GM23338 (cell line): ENCODE results near the gene KCNQ1OT1. TPM values are rescaled to one million over a fixed set of nuclear protein-coding genes. Genes with fewer than 3 reads are reported as not detected.

ENCODE experiments used
- ATAC-seq: fragments of 200-7000 bp; cut with Tn5 transposase; 3 replicates; pipeline ENCODE4 v1.9.1; 2020
- DNase-seq: peaks from one replicate; pipeline ENCODE4 v3.0.0-alpha.2; 2015; ENCODE audit warnings: low spot score
- H2AFZ ChIP-seq: fragments of 200-600 bp; sonication (generic); 2 replicates; pipeline ENCODE4 v1.8.0; 2016; ENCODE audit warnings: antibody characterized with exemption, mild to moderate bottlenecking, moderate library complexity
- H3F3A ChIP-seq: fragments of 200-600 bp; sonication (generic); replicated peaks from 2 replicates; pipeline ENCODE4 v1.8.0; 2017; ENCODE audit warnings: antibody characterized with exemption, mixed run types, low read depth
- H3K27ac ChIP-seq: fragments of 200-600 bp; sonication (generic); 2 replicates; pipeline ENCODE4 v1.6.1; 2016; ENCODE audit warnings: low read depth
- H3K27me3 ChIP-seq: fragments of 200-600 bp; sonication (generic); 2 replicates; pipeline ENCODE4 v1.8.0; 2016; ENCODE audit warnings: mild to moderate bottlenecking, mixed run types, moderate library complexity; ENCODE audit not compliant: insufficient read depth
- H3K36me3 ChIP-seq: fragments of 200-600 bp; sonication (generic); 2 replicates; pipeline ENCODE4 v1.8.0; 2016; ENCODE audit warnings: mild to moderate bottlenecking; ENCODE audit not compliant: insufficient read depth
- H3K4me1 ChIP-seq: fragments of 200-600 bp; sonication (generic); 2 replicates; pipeline ENCODE4 v1.8.0; 2016; ENCODE audit warnings: mild to moderate bottlenecking, moderate library complexity; ENCODE audit not compliant: insufficient read depth
- H3K4me2 ChIP-seq: fragments of 200-600 bp; sonication (generic); 2 replicates; pipeline ENCODE4 v1.7.1; 2017; ENCODE audit warnings: mixed run types
- H3K4me3 ChIP-seq: fragments of 200-600 bp; sonication (generic); 2 replicates; pipeline ENCODE4 v1.6.1; 2016; ENCODE audit warnings: mixed run types
- H3K79me2 ChIP-seq: fragments of 200-600 bp; sonication (generic); replicated peaks from 2 replicates; pipeline ENCODE4 v1.8.0; 2017; ENCODE audit warnings: mild to moderate bottlenecking; ENCODE audit not compliant: insufficient read depth
- H3K9me2 ChIP-seq: fragments of 200-600 bp; sonication (generic); 2 replicates; pipeline ENCODE4 v1.8.0; 2017; ENCODE audit not compliant: insufficient read depth
- H4K20me1 ChIP-seq: fragments of 200-600 bp; sonication (generic); replicated peaks from 2 replicates; pipeline ENCODE4 v1.8.0; 2017; ENCODE audit warnings: mild to moderate bottlenecking; ENCODE audit not compliant: insufficient read depth
- H3K27ac Mint-ChIP-seq: 2 replicates; pipeline ENCODE4 v1.8.0; 2020; ENCODE audit warnings: inconsistent platforms, mild to moderate bottlenecking, moderate library complexity, mixed read lengths
- H3K27me3 Mint-ChIP-seq: 3 replicates; pipeline ENCODE4 v1.8.0; 2022; ENCODE audit warnings: low read depth, mild to moderate bottlenecking, moderate library complexity, mixed read lengths, inconsistent platforms; ENCODE audit not compliant: insufficient read depth, poor library complexity
- H3K36me3 Mint-ChIP-seq: 3 replicates; pipeline ENCODE4 v1.8.0; 2021; ENCODE audit warnings: low read depth, mild to moderate bottlenecking, inconsistent platforms, moderate library complexity, mixed read lengths
- H3K4me1 Mint-ChIP-seq: 3 replicates; pipeline ENCODE4 v1.8.0; 2020; ENCODE audit warnings: mild to moderate bottlenecking, inconsistent platforms, mixed read lengths
- H3K4me3 Mint-ChIP-seq: 3 replicates; pipeline ENCODE4 v1.8.0; 2021; ENCODE audit warnings: moderate library complexity, mild to moderate bottlenecking, inconsistent platforms, mixed read lengths
- H3K9me3 Mint-ChIP-seq: 3 replicates; pipeline ENCODE4 v1.8.0; 2020; ENCODE audit warnings: moderate library complexity, mild to moderate bottlenecking, inconsistent platforms, mixed read lengths
- CREB1 ChIP-seq: fragments of 250-450 bp; sonication (Bioruptor Pico); IDR thresholded peaks from 2 replicates; pipeline ENCODE4 v1.5.0; 2020; ENCODE audit warnings: low read depth, mild to moderate bottlenecking, moderate library complexity
- CTCF ChIP-seq, 2 experiments: fragments of 200-600 bp in 1 of 2; sonication (generic) in 1 of 2; conservative IDR thresholded peaks; 2 replicates each; pipeline versions ENCODE4 v1.5.1 to v1.6.1; 2016 to 2017; ENCODE audit warnings: antibody characterized with exemption in 2 of 2, low read depth in 2 of 2, mild to moderate bottlenecking in 2 of 2, moderate library complexity in 1 of 2
- REST ChIP-seq: IDR thresholded peaks from one replicate; pipeline ENCODE4 v1.6.1; 2018; ENCODE audit warnings: antibody characterized with exemption; ENCODE audit not compliant: unreplicated experiment
- STAT1 ChIP-seq: IDR thresholded peaks from one replicate; pipeline ENCODE4 v1.6.1; 2016; ENCODE audit warnings: antibody characterized with exemption; ENCODE audit not compliant: unreplicated experiment
- ZNF114 ChIP-seq: fragments of 250-450 bp; sonication (Bioruptor Pico); IDR thresholded peaks from 2 replicates; pipeline ENCODE4 v1.5.0; 2020; ENCODE audit warnings: mild to moderate bottlenecking, moderate library complexity
- ZNF331 ChIP-seq: fragments of 250-450 bp; sonication (Bioruptor Pico); IDR thresholded peaks from 2 replicates; pipeline ENCODE4 v1.5.0; 2020; ENCODE audit warnings: low read depth, mild to moderate bottlenecking, moderate library complexity
- ZNF462 ChIP-seq: fragments of 250-450 bp; sonication (Bioruptor Pico); IDR thresholded peaks from 2 replicates; pipeline ENCODE4 v1.5.0; 2020; ENCODE audit warnings: mild to moderate bottlenecking, moderate library complexity
- polyA plus RNA-seq: library from polyadenylated mRNA; unstranded; fragments of >200 nt; fragmentation: Nextera tagmentation; extraction: Ambion mirVana; gene quantifications from 2 replicates; pipeline ENCODE4 v1.2.1, GENCODE V29; 2016
- total RNA-seq: library from RNA; depleted of rRNA; stranded (reverse); fragments of >200 nt; shearing (Covaris generic); gene quantifications from 2 replicates; pipeline ENCODE4 v1.2.3, GENCODE V29; 2014

The KCNQ1OT1 gene
- total and polyA plus RNA-seq, 2 experiments from 2014 or later, result 1.5 to 4.2 TPM

DNA sequence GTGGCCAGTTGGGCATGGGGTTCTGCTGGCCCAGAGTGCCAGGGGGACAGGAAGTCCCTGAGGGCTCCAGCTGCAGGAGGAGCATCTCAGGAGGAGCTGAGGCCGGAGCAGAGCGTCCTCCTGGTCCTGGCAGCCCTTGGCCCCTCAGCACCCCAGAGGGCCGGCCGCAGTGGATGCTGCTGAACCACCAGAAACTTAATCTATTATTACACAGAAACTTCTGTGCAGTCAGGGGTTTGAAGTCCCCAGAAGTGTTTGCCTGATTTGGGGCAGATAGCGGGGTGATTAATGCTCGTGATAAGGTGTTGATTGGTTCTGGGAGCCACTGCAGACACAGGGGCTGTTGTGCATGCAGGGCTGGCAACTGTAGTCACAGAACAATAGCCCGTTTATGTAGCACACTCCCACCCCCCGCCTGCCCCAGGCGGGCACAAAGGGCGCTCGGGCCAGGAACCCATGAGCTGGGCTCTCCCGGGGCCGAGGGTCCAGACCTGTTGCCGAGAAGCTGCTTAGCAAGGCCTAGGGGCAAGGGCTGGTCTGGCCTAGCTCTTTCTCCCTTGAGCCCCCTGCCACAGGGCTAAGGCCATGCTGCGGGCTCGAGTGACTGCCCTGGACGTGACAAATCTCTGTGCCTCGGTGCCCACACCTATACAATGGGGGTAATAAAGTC is 29.0 kb upstream of the KCNQ1OT1 start:
- Histone ChIP-seq H3K27ac (no peak overlapping the region), H3K27me3 (peaks cover 7% of the 10 kb centered on the region), H3K4me3 (no peak overlapping the region), H3K36me3 (no peaks in the 10 kb centered on the region), H3K4me2 (no peak overlapping the region), H2AFZ (no peak overlapping the region), H3F3A (no peaks in the 10 kb centered on the region), H3K79me2 (no peaks in the 10 kb centered on the region), H4K20me1 (no peaks in the 10 kb centered on the region), H3K9me2 (no peaks in the 10 kb centered on the region), H3K4me1 (no peaks in the 10 kb centered on the region)
- H3K4me1 Mint-ChIP-seq, result 0 out of 3 replicates have a peak, but pooled peaks cover 3% of the 10 kb centered on the region
- peaks cover 5% of the 10 kb centered on the region; the same call in 2 of the 3 replicates for H3K9me3 Mint-ChIP-seq
- ATAC-seq (no peak), DNase-seq (no peak)
- peaks cover 52% of the 10 kb centered on the region for H3K27me3 Mint-ChIP-seq
- H3K36me3 Mint-ChIP-seq, result no peaks in the 10 kb centered on the region
- TF ChIP-seq ZNF114 (CRISPR knock-in tag) (no peak), CREB1 (CRISPR knock-in tag) (no peak), CTCF (conservative IDR thresholded peaks at IDR 0.05; ENCODE audit: low read depth in 2 of 2) (no peak), REST (no peak), STAT1 (no peak), ZNF331 (CRISPR knock-in tag) (no peak), ZNF462 (CRISPR knock-in tag) (no peak)
- H3K27ac Mint-ChIP-seq, result no peak overlapping the region
- no peak overlapping the region for H3K4me3 Mint-ChIP-seq
